Measurements from ENCODE around the gene GNB1L.

Gene GNB1L

DNA sequence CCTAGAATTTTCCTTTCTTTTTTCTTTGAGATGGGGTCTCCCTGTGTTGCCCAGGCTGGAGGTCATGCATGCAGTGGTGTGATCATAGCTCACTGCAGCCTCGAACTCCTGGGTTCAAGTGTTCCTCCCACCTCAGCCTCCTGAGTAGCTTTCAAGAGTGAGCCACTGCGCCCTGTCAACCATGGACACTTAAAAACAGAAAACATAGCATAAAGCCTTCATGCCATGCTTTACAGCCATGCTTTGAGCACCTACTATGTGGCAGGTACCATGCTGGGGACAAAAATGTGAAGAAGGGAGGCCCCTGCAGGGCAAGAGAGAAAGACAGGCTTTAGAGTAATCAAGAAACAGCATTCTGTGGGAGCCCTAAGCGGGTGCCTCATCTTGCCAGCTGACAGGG, 13.7 kb upstream of the GNB1L start:
- no peak for ATAC-seq
- TF ChIP-seq, protein P1, sequence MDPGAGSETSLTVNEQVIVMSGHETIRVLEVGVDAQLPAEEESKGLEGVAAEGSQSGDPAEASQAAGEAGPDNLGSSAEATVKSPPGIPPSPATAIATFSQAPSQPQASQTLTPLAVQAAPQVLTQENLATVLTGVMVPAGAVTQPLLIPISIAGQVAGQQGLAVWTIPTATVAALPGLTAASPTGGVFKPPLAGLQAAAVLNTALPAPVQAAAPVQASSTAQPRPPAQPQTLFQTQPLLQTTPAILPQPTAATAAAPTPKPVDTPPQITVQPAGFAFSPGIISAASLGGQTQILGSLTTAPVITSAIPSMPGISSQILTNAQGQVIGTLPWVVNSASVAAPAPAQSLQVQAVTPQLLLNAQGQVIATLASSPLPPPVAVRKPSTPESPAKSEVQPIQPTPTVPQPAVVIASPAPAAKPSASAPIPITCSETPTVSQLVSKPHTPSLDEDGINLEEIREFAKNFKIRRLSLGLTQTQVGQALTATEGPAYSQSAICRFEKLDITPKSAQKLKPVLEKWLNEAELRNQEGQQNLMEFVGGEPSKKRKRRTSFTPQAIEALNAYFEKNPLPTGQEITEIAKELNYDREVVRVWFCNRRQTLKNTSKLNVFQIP (CRISPR knock-in tag; IDR thresholded peaks at IDR 0.05; ENCODE audit: borderline replicate concordance, low read depth): no peak
- TF ChIP-seq ZFP30 (CRISPR knock-in tag; IDR thresholded peaks at IDR 0.05): no peak

DNA sequence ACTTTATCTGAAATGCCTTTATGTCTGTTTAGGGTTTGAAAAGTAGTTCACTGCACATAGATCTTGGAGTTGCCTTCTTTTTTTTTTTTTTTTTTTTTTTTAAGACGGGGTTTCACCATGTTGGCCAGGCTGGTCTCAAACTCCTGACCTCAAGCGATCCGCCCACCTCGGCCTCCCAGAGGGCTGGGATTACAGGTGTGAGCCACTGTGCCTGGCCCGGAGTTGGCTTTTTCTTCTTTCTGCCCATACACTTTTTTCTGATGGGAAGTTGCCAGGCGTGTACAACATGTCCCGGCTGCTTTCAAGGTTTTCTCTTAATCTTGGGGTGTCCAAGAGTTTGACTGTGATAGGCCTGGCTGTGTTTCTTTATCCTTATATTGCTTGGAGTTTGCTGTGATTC, 12.9 kb upstream of the GNB1L start:
- ATAC-seq: no peak

DNA sequence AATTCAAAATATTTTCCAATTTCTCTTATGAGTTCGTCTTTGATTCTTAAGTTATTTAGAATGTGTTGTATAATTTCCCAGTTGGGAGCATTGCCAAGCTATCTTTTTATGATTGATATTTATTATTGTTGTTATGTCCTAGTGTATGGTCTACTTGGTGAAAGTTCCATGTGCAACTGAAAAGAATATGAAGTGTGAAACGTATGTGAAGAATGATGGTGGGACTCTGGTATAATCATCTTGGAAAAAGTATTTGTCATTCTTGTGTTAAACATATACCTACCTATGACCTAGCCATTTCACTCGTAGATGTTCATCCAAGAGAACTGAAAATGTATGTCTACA, 12.0 kb upstream of the GNB1L start:
- ATAC-seq: no peak
- TF ChIP-seq RARB (CRISPR knock-in tag; IDR thresholded peaks at IDR 0.05) (no peak), BACH2 (CRISPR knock-in tag; IDR thresholded peaks at IDR 0.05; ENCODE audit: borderline replicate concordance) (no peak), ZFP30 (CRISPR knock-in tag; IDR thresholded peaks at IDR 0.05) (no peak), ISL1 (CRISPR knock-in tag; IDR thresholded peaks at IDR 0.05) (no peak), OSR1 (CRISPR knock-in tag; IDR thresholded peaks at IDR 0.05) (no peak), CSDC2 (CRISPR knock-in tag; IDR thresholded peaks at IDR 0.05) (no peak)
- TF ChIP-seq, protein P1 (CRISPR knock-in tag; IDR thresholded peaks at IDR 0.05; ENCODE audit: borderline replicate concordance, low read depth): no peak
- TF ChIP-seq, protein P2, sequence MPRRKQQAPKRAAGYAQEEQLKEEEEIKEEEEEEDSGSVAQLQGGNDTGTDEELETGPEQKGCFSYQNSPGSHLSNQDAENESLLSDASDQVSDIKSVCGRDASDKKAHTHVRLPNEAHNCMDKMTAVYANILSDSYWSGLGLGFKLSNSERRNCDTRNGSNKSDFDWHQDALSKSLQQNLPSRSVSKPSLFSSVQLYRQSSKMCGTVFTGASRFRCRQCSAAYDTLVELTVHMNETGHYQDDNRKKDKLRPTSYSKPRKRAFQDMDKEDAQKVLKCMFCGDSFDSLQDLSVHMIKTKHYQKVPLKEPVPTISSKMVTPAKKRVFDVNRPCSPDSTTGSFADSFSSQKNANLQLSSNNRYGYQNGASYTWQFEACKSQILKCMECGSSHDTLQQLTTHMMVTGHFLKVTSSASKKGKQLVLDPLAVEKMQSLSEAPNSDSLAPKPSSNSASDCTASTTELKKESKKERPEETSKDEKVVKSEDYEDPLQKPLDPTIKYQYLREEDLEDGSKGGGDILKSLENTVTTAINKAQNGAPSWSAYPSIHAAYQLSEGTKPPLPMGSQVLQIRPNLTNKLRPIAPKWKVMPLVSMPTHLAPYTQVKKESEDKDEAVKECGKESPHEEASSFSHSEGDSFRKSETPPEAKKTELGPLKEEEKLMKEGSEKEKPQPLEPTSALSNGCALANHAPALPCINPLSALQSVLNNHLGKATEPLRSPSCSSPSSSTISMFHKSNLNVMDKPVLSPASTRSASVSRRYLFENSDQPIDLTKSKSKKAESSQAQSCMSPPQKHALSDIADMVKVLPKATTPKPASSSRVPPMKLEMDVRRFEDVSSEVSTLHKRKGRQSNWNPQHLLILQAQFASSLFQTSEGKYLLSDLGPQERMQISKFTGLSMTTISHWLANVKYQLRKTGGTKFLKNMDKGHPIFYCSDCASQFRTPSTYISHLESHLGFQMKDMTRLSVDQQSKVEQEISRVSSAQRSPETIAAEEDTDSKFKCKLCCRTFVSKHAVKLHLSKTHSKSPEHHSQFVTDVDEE (CRISPR knock-in tag; IDR thresholded peaks at IDR 0.05): no peak

More for the DNA sequence above, 12.9 kb upstream of the GNB1L start:
- TF ChIP-seq TCF4 (CRISPR knock-in tag; IDR thresholded peaks at IDR 0.05; ENCODE audit: borderline replicate concordance) (no peak), BACH2 (CRISPR knock-in tag; IDR thresholded peaks at IDR 0.05; ENCODE audit: borderline replicate concordance) (no peak), ZNF565 (CRISPR knock-in tag; conservative IDR thresholded peaks at IDR 0.05; ENCODE audit: low read depth) (no peak), ZFP30 (CRISPR knock-in tag; IDR thresholded peaks at IDR 0.05) (no peak), CSDC2 (CRISPR knock-in tag; IDR thresholded peaks at IDR 0.05) (no peak), ESRRG (CRISPR knock-in tag; IDR thresholded peaks at IDR 0.05) (no peak), OSR1 (CRISPR knock-in tag; IDR thresholded peaks at IDR 0.05) (no peak), ISL1 (CRISPR knock-in tag; IDR thresholded peaks at IDR 0.05) (no peak)
- TF ChIP-seq, protein P1 (CRISPR knock-in tag; IDR thresholded peaks at IDR 0.05; ENCODE audit: borderline replicate concordance, low read depth): no peak
- TF ChIP-seq, protein P2 (CRISPR knock-in tag; IDR thresholded peaks at IDR 0.05): no peak

DNA sequence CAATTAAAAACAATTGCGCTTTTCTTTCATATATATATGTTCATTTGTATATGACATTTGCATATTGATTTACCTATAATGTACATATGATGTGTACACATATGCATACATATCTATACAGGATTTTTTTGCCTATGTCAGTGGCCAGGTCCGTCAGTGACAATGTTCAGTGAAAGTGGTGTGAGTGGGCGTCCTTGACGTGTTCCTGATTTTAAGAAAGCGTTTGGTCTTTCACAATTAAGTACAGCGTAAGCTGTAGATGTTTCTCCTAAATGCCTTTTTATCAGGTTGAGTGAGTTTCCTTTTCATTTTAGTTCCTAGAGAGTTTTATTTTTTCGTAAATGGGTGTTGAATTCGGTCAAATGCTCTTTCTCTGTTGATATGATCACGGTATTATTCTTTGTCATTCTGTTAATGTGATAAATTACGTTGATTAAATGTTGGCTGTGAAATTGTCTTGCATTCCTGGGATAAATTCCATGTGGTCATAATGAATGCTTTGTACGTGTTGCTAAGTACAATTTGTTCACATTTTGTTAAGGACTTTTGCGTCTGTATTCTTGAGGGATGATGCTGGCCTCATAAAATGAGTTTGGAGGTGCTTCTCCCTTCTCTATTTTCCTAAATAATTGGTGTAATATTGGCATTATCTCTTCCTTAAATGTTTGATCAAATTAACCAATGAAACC, 10.6 kb upstream of the GNB1L start:
- no peak for ATAC-seq
- TF ChIP-seq TOX (CRISPR knock-in tag; IDR thresholded peaks at IDR 0.05; ENCODE audit: borderline replicate concordance) (no peak), BACH2 (CRISPR knock-in tag; IDR thresholded peaks at IDR 0.05; ENCODE audit: borderline replicate concordance) (no peak), OSR1 (CRISPR knock-in tag; IDR thresholded peaks at IDR 0.05) (no peak), ZFP3 (CRISPR knock-in tag; IDR thresholded peaks at IDR 0.05) (no peak)
- TF ChIP-seq, protein P1 (CRISPR knock-in tag; IDR thresholded peaks at IDR 0.05; ENCODE audit: borderline replicate concordance, low read depth): no peak
- TF ChIP-seq, protein P2 (CRISPR knock-in tag; IDR thresholded peaks at IDR 0.05): no peak
- TF ChIP-seq, protein P3, sequence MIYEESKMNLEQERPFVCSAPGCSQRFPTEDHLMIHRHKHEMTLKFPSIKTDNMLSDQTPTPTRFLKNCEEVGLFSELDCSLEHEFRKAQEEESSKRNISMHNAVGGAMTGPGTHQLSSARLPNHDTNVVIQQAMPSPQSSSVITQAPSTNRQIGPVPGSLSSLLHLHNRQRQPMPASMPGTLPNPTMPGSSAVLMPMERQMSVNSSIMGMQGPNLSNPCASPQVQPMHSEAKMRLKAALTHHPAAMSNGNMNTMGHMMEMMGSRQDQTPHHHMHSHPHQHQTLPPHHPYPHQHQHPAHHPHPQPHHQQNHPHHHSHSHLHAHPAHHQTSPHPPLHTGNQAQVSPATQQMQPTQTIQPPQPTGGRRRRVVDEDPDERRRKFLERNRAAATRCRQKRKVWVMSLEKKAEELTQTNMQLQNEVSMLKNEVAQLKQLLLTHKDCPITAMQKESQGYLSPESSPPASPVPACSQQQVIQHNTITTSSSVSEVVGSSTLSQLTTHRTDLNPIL (CRISPR knock-in tag; IDR thresholded peaks at IDR 0.05; ENCODE audit: low read depth): no peak

Data from SK-N-SH treated with all-trans-retinoic acid at 6 μM for 48 hours (cell line).